SHP77 treated with DMSO at 0.1 percent for 48 hours (cell line): ENCODE results near the gene CBX4.

Source experiments
- DNase-seq: peaks from one replicate; lab custom pipeline; 2025; lab: John Stamatoyannopoulos, UW

Gene CBX4

GRCh38 chr17:79841369-79842135, 2.3 kb upstream of the CBX4 start:
- DNase-seq: no peak

GRCh38 chr17:79840989-79841286, 1.7 kb upstream of the CBX4 start:
- no peak for DNase-seq

- DNase-seq: no peak
Measured at GRCh38 chr17:79840269-79840988, 1.2 kb upstream of the CBX4 start.

- DNase-seq: peak; percentile 31
Measured at GRCh38 chr17:79838522-79839274, 542 bp downstream of the CBX4 start.

- DNase-seq: no peak
Measured at GRCh38 chr17:79837888-79838521, 1.2 kb downstream of the CBX4 start.

GRCh38 chr17:79836972-79837887, 2.0 kb downstream of the CBX4 start:
- DNase-seq: no peak

- DNase-seq: no peak
Measured at GRCh38 chr17:79836510-79836971, 2.7 kb downstream of the CBX4 start.

GRCh38 chr17:79835953-79836509, 3.2 kb downstream of the CBX4 start:
- DNase-seq: no peak

GRCh38 chr17:79835470-79835899, 3.8 kb downstream of the CBX4 start:
- no peak for DNase-seq

GRCh38 chr17:79834565-79835469, 4.4 kb downstream of the CBX4 start:
- no peak for DNase-seq

- no peak for DNase-seq
Measured at GRCh38 chr17:79833744-79834564, 5.3 kb downstream of the CBX4 start.

- DNase-seq: no peak
Measured at GRCh38 chr17:79833110-79833450, 6.2 kb downstream of the CBX4 start.

- DNase-seq: no peak
Measured at GRCh38 chr17:79832218-79833109, 6.8 kb downstream of the CBX4 start.

- peak; percentile 64 for DNase-seq
Measured at GRCh38 chr17:79831265-79832217, 7.7 kb downstream of the CBX4 start.

GRCh38 chr17:79830763-79831264, 8.4 kb downstream of the CBX4 start:
- peak; percentile 69 for DNase-seq

- no peak for DNase-seq
Measured at GRCh38 chr17:79830303-79830702, 8.9 kb downstream of the CBX4 start.

- DNase-seq: no peak
Measured at GRCh38 chr17:79829457-79829856, 9.8 kb downstream of the CBX4 start.
